CD14-positive monocyte (primary cell): ENCODE measurements around the gene STIM1. TPM values are rescaled to one million over a fixed set of nuclear protein-coding genes. Genes with fewer than 3 reads are reported as not detected.

Experiments
- DNase-seq, 3 donors: peaks; one replicate each; pipeline ENCODE4 v3.0.0-alpha.2; 2011 to 2022
- H2AFZ ChIP-seq: 2 replicates; pipeline ENCODE4 v1.6.0; 2012; ENCODE audit warnings: mild to moderate bottlenecking, low read depth, low read length, inconsistent platforms; ENCODE audit not compliant: insufficient read depth, poor library complexity, severe bottlenecking
- H3K27ac ChIP-seq, 2 donors: 1 replicate in 1 of 2; 2 replicates in 1 of 2; pipeline ENCODE4 v1.5.1; 2012 to 2013; ENCODE audit warnings: low read length in 2 of 2, control low read depth in 1 of 2, inconsistent platforms in 1 of 2, low read depth in 1 of 2, mild to moderate bottlenecking in 1 of 2
- H3K27me3 ChIP-seq, 2 donors: one replicate each; pipeline versions ENCODE4 v1.6.0 to v1.6.1; 2011 to 2013; ENCODE audit warnings: low read length in 2 of 2; ENCODE audit not compliant: control insufficient read depth in 2 of 2, insufficient read depth in 2 of 2
- H3K36me3 ChIP-seq, 2 donors: replicated peaks in 1 of 2; 1 replicate in 1 of 2; 2 replicates in 1 of 2; pipeline versions ENCODE4 v1.5.1 to v1.6.1; 2012 to 2013; ENCODE audit warnings: low read length in 2 of 2, control low read depth in 1 of 2, inconsistent platforms in 1 of 2, mild to moderate bottlenecking in 1 of 2; ENCODE audit not compliant: insufficient read depth in 2 of 2, control insufficient read depth in 1 of 2
- H3K4me1 ChIP-seq, 2 donors: 1 replicate in 1 of 2; 2 replicates in 1 of 2; pipeline versions ENCODE4 v1.5.1 to v1.6.1; 2012 to 2013; ENCODE audit warnings: low read length in 2 of 2, control low read depth in 1 of 2, inconsistent platforms in 1 of 2, mild to moderate bottlenecking in 1 of 2, moderate library complexity in 1 of 2; ENCODE audit not compliant: insufficient read depth in 2 of 2, control insufficient read depth in 1 of 2
- H3K4me2 ChIP-seq: replicated peaks from 2 replicates; pipeline ENCODE3; 2012; ENCODE audit warnings: low read length, moderate library complexity, mild to moderate bottlenecking; ENCODE audit not compliant: poor library complexity, severe bottlenecking; ENCODE audit errors: extremely low read depth
- H3K4me3 ChIP-seq, 3 experiments: fragments of 200-600 bp in 1 of 3; sonication (generic) in 1 of 3; replicated peaks in 1 of 3; 1 replicate in 2 of 3; 2 replicates in 1 of 3; pipeline ENCODE4 v1.5.1; 2011 to 2013; ENCODE audit warnings: low read length in 3 of 3, mild to moderate bottlenecking in 3 of 3, control low read depth in 2 of 3, low read depth in 2 of 3, inconsistent platforms in 1 of 3, moderate library complexity in 1 of 3
- H3K79me2 ChIP-seq: 2 replicates; pipeline ENCODE4 v1.6.0; 2012; ENCODE audit warnings: mild to moderate bottlenecking, control low read depth, inconsistent platforms, low read length, moderate library complexity; ENCODE audit not compliant: insufficient read depth
- H3K9ac ChIP-seq: 2 replicates; pipeline ENCODE4 v1.6.0; 2017; ENCODE audit warnings: low read length, mild to moderate bottlenecking; ENCODE audit not compliant: insufficient read depth, poor library complexity, severe bottlenecking
- H3K9me3 ChIP-seq, 2 donors: replicated peaks in 1 of 2; 1 replicate in 1 of 2; 2 replicates in 1 of 2; pipeline versions ENCODE4 v1.5.1 to v1.6.1; 2012 to 2013; ENCODE audit warnings: low read length in 2 of 2, control low read depth in 1 of 2; ENCODE audit not compliant: control insufficient read depth in 1 of 2, insufficient read depth in 1 of 2
- H4K20me1 ChIP-seq: 2 replicates; pipeline ENCODE4 v1.6.0; 2012; ENCODE audit warnings: mild to moderate bottlenecking, low read length, control low read depth, moderate library complexity; ENCODE audit not compliant: insufficient read depth
- H3K27ac Mint-ChIP-seq, 7 donors: one replicate each; pipeline ENCODE4 v1.8.0; 2020; ENCODE audit warnings: mild to moderate bottlenecking in 7 of 7, mixed read lengths in 7 of 7, moderate library complexity in 6 of 7, inconsistent platforms in 2 of 7
- H3K27me3 Mint-ChIP-seq, 3 donors: one replicate each; pipeline ENCODE4 v1.8.0; 2021 to 2022; ENCODE audit warnings: low read depth in 3 of 3, mild to moderate bottlenecking in 3 of 3, mixed read lengths in 3 of 3, moderate library complexity in 3 of 3, inconsistent platforms in 1 of 3
- H3K36me3 Mint-ChIP-seq, 2 donors: one replicate each; pipeline ENCODE4 v1.8.0; 2020; ENCODE audit warnings: mixed read lengths in 2 of 2, inconsistent platforms in 1 of 2, mild to moderate bottlenecking in 1 of 2
- H3K4me1 Mint-ChIP-seq: one replicate; pipeline ENCODE4 v1.8.0; 2020; ENCODE audit warnings: mild to moderate bottlenecking, mixed read lengths
- H3K4me3 Mint-ChIP-seq, 2 donors: one replicate each; pipeline ENCODE4 v1.8.0; 2020; ENCODE audit warnings: mild to moderate bottlenecking in 2 of 2, mixed read lengths in 2 of 2, moderate library complexity in 1 of 2
- H3K9me3 Mint-ChIP-seq, 7 donors: one replicate each; pipeline ENCODE4 v1.8.0; 2020 to 2022; ENCODE audit warnings: mixed read lengths in 7 of 7, mild to moderate bottlenecking in 6 of 7, moderate library complexity in 6 of 7, inconsistent platforms in 2 of 7
- CTCF ChIP-seq: fragments of 200-600 bp; IDR thresholded peaks from one replicate; pipeline ENCODE4 v1.8.0; 2022; ENCODE audit warnings: antibody characterized with exemption, mild to moderate bottlenecking
- WGBS: methylation state at CpG from one replicate; pipeline ENCODE4 v1.1.5; 2013; ENCODE audit warnings: missing lambda C conversion rate; ENCODE audit not compliant: insufficient coverage; 5-methylcytosine and 5-hydroxymethylcytosine counted together
- intact Hi-C, 2 donors: fragments of 100-400 bp; cut with micrococcal nuclease; formaldehyde crosslinking; loops; one replicate each; pipeline versions ENCODE4 v1.15.0 to v1.15.1; 2023
- polyA plus RNA-seq, 3 donors: library from polyadenylated mRNA; depleted of rRNA in 1 of 3; unstranded in 2 of 3; stranded (reverse) in 1 of 3; fragments of 300-500 nt in 2 of 3; fragments of >200 nt in 1 of 3; fragmentation: Illumina TruSeq in 2 of 3; gene quantifications; 1 replicate in 2 of 3; 2 replicates in 1 of 3; pipeline ENCODE4 v1.2.3, GENCODE V29; 2012 to 2021

The STIM1 gene
- polyA plus RNA-seq, 3 donors, result 14.0 to 68.6 (median 21.0) TPM

- H3K36me3 Mint-ChIP-seq, result peaks cover 3 to 6% of the 10 kb centered on the region in 2 donors
- DNase-seq, result peak; percentile 48 to 66 (median 58)
- under 1% methylated on average over 51 of the region's 55 CpGs for WGBS
Measured at GRCh38 chr11:3807909-3808860, 47.3 kb upstream of the STIM1 start, which contains the start of gene PGAP2. Gene PGAP2 (plus strand): TSS chr11:3808560. CDS start chr11:3811260, 2,700 bp downstream.

More at GRCh38 chr11:3807909-3808860, 47.3 kb upstream of the STIM1 start, which contains the start of gene PGAP2:
- H3K9ac ChIP-seq, result peak within 1 kb of the TSS; percentile 73
- TF ChIP-seq CTCF, result peak; percentile 84
- H3K79me2 ChIP-seq, result no peaks in the 10 kb centered on the region
- no peaks in the 10 kb centered on the region for H3K36me3 ChIP-seq
- peak within 1 kb of the TSS; percentile 42 to 80 for H3K27ac ChIP-seq
- peak within 1 kb of the TSS; percentile 99 to 100 for H3K4me3 Mint-ChIP-seq
- no peaks in the 10 kb centered on the region for H3K9me3 ChIP-seq
- no peaks in the 10 kb centered on the region for H3K27me3 Mint-ChIP-seq
- peak within 1 kb of the TSS; percentile 85 to 95 (median 94) for H3K27ac Mint-ChIP-seq
- peak within 1 kb of the TSS; percentile 76 to 99 (median 96) for H3K4me3 ChIP-seq
- no peaks in the 10 kb centered on the region for H3K27me3 ChIP-seq
- H4K20me1 ChIP-seq, result no peaks in the 10 kb centered on the region
- peaks cover 10 to 14% of the 10 kb centered on the region in 2 donors for H3K4me1 ChIP-seq
- intact Hi-C loops, result loop anchor here in 1 of 2 donors (5.0 kb wide), 1 partner anchor 36 kb away; no protein-coding TSS in a partner anchor
- peak within 1 kb of the TSS; percentile 98 for H3K4me2 ChIP-seq
- H3K4me1 Mint-ChIP-seq, result peaks cover 13% of the 10 kb centered on the region
- no peaks in the 10 kb centered on the region for H3K9me3 Mint-ChIP-seq
- H2AFZ ChIP-seq, result peak within 1 kb of the TSS; percentile 95
